Subcutaneous abdominal adipose tissue (tissue), 5 donors: ENCODE measurements around the gene RCAN1.

Source experiments
- H3K27ac ChIP-seq: one replicate; pipeline ENCODE4 v1.7.0; 2013; ENCODE audit warnings: low read depth, mild to moderate bottlenecking, inconsistent platforms, low read length, moderate library complexity
- H3K27me3 ChIP-seq, 5 donors: one replicate each; pipeline ENCODE4 v1.7.0; 2013; ENCODE audit warnings: low read length in 5 of 5, inconsistent platforms in 1 of 5; ENCODE audit not compliant: control insufficient read depth in 5 of 5, insufficient read depth in 4 of 5
- H3K36me3 ChIP-seq, 5 donors: one replicate each; pipeline ENCODE4 v1.7.0; 2013; ENCODE audit warnings: low read length in 5 of 5; ENCODE audit not compliant: control insufficient read depth in 5 of 5, insufficient read depth in 5 of 5
- H3K4me1 ChIP-seq, 5 donors: one replicate each; pipeline ENCODE4 v1.7.0; 2013; ENCODE audit warnings: low read length in 5 of 5, mild to moderate bottlenecking in 3 of 5, moderate library complexity in 1 of 5; ENCODE audit not compliant: control insufficient read depth in 5 of 5, insufficient read depth in 5 of 5
- H3K4me3 ChIP-seq, 5 donors: one replicate each; pipeline ENCODE4 v1.7.0; 2013; ENCODE audit warnings: low read length in 5 of 5, low read depth in 1 of 5
- H3K9ac ChIP-seq, 5 donors: one replicate each; pipeline ENCODE4 v1.7.0; 2013; ENCODE audit warnings: low read length in 5 of 5, mild to moderate bottlenecking in 4 of 5, moderate library complexity in 3 of 5
- H3K9me3 ChIP-seq, 5 donors: one replicate each; pipeline ENCODE4 v1.7.0; 2013; ENCODE audit warnings: low read length in 5 of 5; ENCODE audit not compliant: control insufficient read depth in 5 of 5
- donor health status: healthy.
- donor health status: healthy.
- donor health status: healthy.
- donor health status: healthy.
- donor health status: healthy.

Gene RCAN1

DNA sequence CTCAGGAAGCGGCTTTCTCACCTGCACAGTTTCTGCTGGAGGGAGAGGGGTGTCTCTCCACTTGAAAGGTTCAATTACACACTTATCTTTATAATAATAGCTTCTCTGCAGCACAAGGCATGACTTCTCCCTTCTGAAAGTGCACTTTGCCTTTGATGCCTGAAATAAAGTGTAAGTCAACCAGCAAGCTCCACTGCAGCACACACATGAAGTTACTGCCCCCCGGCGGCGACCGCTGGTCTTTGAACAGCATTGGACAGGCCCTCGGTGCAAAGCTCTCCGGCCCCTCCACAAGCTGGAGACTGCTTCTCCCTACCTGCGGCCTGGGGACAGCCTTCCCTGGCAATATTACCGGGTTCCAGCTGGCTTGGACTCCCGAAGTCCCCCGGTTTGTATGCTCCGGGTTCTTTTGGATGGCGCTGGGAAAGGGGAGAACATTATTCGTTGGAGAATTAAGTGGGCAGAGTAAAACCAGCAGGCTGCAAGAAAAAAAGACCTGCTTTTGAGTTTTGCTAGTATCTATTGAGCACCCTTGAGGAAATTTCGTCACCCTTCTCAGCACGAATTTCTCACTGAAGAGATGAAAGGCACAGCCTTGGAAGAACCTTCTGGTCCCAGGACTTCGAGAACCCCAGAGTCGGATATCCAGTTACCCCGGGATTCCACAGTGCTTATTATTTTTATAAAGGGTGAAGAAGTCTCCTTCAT is 11.8 kb downstream of the RCAN1 start:
- Histone ChIP-seq H3K9ac (no peak overlapping the region), H3K27me3 (no peaks in the 10 kb centered on the region), H3K36me3 (no peaks in the 10 kb centered on the region), H3K27ac (no peak overlapping the region), H3K4me1 (peaks cover 0 to 4% (median 0%) of the 10 kb centered on the region in 5 donors), H3K9me3 (no peaks in the 10 kb centered on the region), H3K4me3 (no peak overlapping the region)

- H3K36me3 ChIP-seq, result no peaks in the 10 kb centered on the region
- no peak overlapping the region for H3K4me3 ChIP-seq
- peaks cover 0 to 4% (median 0%) of the 10 kb centered on the region in 5 donors for H3K4me1 ChIP-seq
- H3K27me3 ChIP-seq, result no peaks in the 10 kb centered on the region
- no peaks in the 10 kb centered on the region for H3K9me3 ChIP-seq
- H3K27ac ChIP-seq, result no peak overlapping the region
- H3K9ac ChIP-seq, result no peak overlapping the region
Measured at GRCh38 chr21:34602061-34602460, 12.9 kb downstream of the RCAN1 start.

DNA sequence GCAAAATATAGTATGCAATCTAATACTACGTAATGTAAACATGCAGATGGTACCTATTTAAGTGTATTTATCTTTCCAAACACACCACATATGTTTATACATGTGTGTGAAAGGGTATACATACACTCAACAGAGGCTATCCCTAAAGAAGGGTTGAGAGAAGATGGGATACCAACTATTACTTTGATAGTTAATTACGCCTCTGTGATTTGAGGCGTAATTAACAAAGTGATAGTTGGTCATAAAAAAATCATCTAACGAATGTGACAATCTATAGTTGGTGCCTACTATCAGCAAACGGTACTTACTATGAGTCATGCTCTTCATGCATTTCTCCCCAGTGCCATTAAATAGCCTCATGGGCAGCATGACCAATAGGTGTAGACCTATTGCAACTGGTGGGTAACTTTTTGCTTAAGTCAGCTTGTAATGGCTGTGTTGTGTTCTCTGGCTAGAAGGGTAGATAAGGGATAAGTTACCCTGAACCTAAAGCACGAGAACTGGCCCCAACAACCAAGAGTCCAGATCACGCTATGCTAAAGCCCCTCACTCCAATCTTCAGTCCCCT is 15.3 kb downstream of the RCAN1 start:
- no peaks in the 10 kb centered on the region for H3K36me3 ChIP-seq
- H3K27ac ChIP-seq, result no peak overlapping the region
- H3K27me3 ChIP-seq, result no peaks in the 10 kb centered on the region
- H3K4me3 ChIP-seq, result no peak overlapping the region
- no peaks in the 10 kb centered on the region for H3K9me3 ChIP-seq
- H3K4me1 ChIP-seq, result peaks cover 3 to 15% (median 13%) of the 10 kb centered on the region in 5 donors
- no peak overlapping the region for H3K9ac ChIP-seq

- Histone ChIP-seq H3K9ac (no peak overlapping the region), H3K27me3 (no peaks in the 10 kb centered on the region), H3K27ac (no peak overlapping the region), H3K4me3 (no peak overlapping the region), H3K4me1 (peaks cover 5 to 22% (median 19%) of the 10 kb centered on the region in 5 donors), H3K9me3 (no peaks in the 10 kb centered on the region), H3K36me3 (no peaks in the 10 kb centered on the region)
Measured at GRCh38 chr21:34598931-34599400, 15.9 kb downstream of the RCAN1 start.

- H3K9me3 ChIP-seq, result no peaks in the 10 kb centered on the region
- no peaks in the 10 kb centered on the region for H3K36me3 ChIP-seq
- H3K4me1 ChIP-seq, result peaks cover 8 to 35% (median 33%) of the 10 kb centered on the region in 5 donors
- H3K4me3 ChIP-seq, result no peak overlapping the region
- H3K27me3 ChIP-seq, result no peaks in the 10 kb centered on the region
- no peak overlapping the region for H3K27ac ChIP-seq
- H3K9ac ChIP-seq, result no peak overlapping the region
Measured at GRCh38 chr21:34597406-34597805, 17.5 kb downstream of the RCAN1 start.

- no peaks in the 10 kb centered on the region for H3K36me3 ChIP-seq
- peaks cover 8 to 42% (median 40%) of the 10 kb centered on the region in 5 donors for H3K4me1 ChIP-seq
- H3K27me3 ChIP-seq, result no peaks in the 10 kb centered on the region
- H3K4me3 ChIP-seq, result no peak overlapping the region
- no peaks in the 10 kb centered on the region for H3K9me3 ChIP-seq
- no peak overlapping the region for H3K27ac ChIP-seq
- H3K9ac ChIP-seq, result no peak overlapping the region
Measured at GRCh38 chr21:34596561-34597271, 18.2 kb downstream of the RCAN1 start.

DNA sequence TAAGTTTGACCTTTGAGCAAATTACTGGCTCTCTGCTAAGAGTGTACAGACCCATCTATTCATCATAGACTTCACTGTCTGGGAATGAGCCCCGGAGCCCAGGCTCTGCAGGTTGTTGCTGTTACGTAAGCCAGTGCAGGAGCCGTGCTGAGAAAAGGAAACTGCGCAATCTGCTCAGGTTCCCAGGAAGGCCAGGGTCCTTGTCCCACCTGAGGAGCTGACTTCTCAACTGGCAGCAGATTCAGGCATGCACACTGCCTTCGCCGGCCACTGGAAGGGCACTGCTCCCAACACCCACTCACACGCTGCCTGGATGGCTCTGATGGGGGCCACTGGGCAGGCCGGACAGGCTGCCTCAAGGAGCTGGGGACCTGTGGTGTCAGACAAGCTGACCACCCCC is 19.5 kb downstream of the RCAN1 start:
- Histone ChIP-seq H3K36me3 (no peaks in the 10 kb centered on the region), H3K27ac (no peak overlapping the region), H3K9me3 (no peaks in the 10 kb centered on the region), H3K9ac (no peak overlapping the region), H3K27me3 (no peaks in the 10 kb centered on the region), H3K4me1 (peaks cover 8 to 45% (median 40%) of the 10 kb centered on the region in 5 donors), H3K4me3 (no peak overlapping the region)

DNA sequence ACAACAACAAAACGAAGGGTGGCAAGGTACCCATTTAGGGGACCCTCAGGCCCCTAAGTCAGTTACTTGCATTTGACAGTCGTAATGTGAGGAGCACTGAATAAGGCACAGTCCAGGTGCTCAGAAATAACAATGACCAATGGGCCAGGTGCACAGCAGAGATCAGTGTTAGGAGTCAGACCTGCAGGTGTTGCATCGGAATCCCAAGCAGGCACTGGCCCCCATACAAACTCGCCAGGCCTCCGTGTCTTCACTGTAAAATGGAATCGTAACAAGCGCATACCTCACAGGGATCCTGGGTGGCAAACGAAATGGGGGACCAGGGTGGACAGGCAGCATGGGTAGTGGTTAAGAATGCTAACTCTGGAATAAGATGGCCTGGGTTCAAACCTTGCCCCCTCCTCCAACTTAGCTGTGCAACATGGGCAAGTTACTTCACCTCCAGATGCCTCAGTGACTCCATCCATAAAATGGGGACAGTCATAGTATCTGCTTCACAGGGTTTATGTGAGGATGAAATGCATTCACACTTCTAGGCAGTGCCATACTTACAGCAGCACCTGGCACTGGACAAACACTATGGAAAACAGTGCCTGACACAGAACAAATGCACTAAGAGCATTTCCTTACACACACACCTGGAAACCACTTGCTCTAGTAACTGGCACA is 20.2 kb downstream of the RCAN1 start:
- H3K36me3 ChIP-seq, result no peaks in the 10 kb centered on the region
- H3K9ac ChIP-seq, result no peak overlapping the region
- H3K4me3 ChIP-seq, result peak overlapping the region in 1 of 5 donors; percentile 4
- no peaks in the 10 kb centered on the region for H3K27me3 ChIP-seq
- peaks cover 8 to 50% (median 40%) of the 10 kb centered on the region in 5 donors for H3K4me1 ChIP-seq
- no peaks in the 10 kb centered on the region for H3K9me3 ChIP-seq
- peak overlapping the region; percentile 68 for H3K27ac ChIP-seq

DNA sequence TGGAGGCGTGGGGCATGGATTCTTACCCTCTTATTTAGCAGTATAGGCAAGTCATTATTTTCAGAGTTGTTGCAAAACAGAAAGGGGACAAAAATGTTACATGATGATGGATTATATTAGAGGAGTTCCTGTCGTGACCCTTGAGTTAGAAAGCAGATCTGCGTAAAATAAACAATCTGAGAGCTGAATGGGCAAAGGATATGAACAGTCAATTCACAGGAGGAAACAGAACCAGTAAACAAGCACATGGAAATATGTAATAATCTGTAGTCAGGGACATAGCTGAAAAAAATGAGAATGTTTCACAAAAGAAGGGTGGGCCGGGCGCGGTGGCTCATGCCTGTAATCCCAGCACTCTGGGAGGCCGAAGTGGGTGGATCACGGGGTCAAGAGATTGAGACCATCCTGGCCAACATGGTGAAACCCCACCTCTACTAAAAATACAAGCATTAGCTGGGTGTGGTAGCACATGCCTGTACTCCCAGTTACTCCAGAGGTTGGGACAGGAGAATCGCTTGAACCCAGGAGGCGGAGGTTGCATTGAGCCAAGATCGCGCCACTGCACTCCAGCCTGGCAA is 20.9 kb downstream of the RCAN1 start:
- Histone ChIP-seq H3K27me3 (no peaks in the 10 kb centered on the region), H3K36me3 (no peaks in the 10 kb centered on the region), H3K4me3 (no peak overlapping the region), H3K27ac (peak overlapping the region; percentile 68), H3K9me3 (no peaks in the 10 kb centered on the region), H3K9ac (no peak overlapping the region), H3K4me1 (peaks cover 8 to 51% (median 40%) of the 10 kb centered on the region in 5 donors)
